Mesothelial cell of epicardium (in vitro differentiated cells): Measurements from ENCODE around the gene NFIX. TPM values are rescaled to one million over a fixed set of nuclear protein-coding genes. Genes with fewer than 3 reads are reported as not detected.

Experiments used
- DNase-seq, 2 experiments: peaks; one replicate each; pipeline ENCODE4 v3.0.0; 2021; ENCODE audit warnings: low spot score in 2 of 2; ENCODE audit not compliant: unreplicated experiment in 2 of 2
- H3K27ac Mint-ChIP-seq: 2 replicates; pipeline ENCODE4 v1.8.0; 2021; ENCODE audit warnings: mixed read lengths
- H3K27me3 Mint-ChIP-seq: 2 replicates; pipeline ENCODE4 v1.8.0; 2021; ENCODE audit warnings: low read depth, mixed read lengths
- H3K36me3 Mint-ChIP-seq: 2 replicates; pipeline ENCODE4 v1.8.0; 2021; ENCODE audit warnings: mixed read lengths
- H3K4me1 Mint-ChIP-seq: 2 replicates; pipeline ENCODE4 v1.8.0; 2021; ENCODE audit warnings: mixed read lengths
- H3K4me3 Mint-ChIP-seq: 2 replicates; pipeline ENCODE4 v1.8.0; 2021; ENCODE audit warnings: mild to moderate bottlenecking, moderate library complexity, mixed read lengths
- H3K9me3 Mint-ChIP-seq: 2 replicates; pipeline ENCODE4 v1.8.0; 2021; ENCODE audit warnings: mixed read lengths
- CTCF ChIP-seq: fragments of 200-600 bp; sonication (generic); IDR thresholded peaks from one replicate; pipeline ENCODE4 v1.5.0; 2021; ENCODE audit warnings: antibody characterized with exemption; ENCODE audit not compliant: unreplicated experiment
- total RNA-seq: library from RNA; stranded (reverse); gene quantifications from 3 replicates; pipeline ENCODE4 v1.2.1, GENCODE V29; 2021

The NFIX gene
- total RNA-seq, 1 donor from 2014 or later = 52.4 TPM

GRCh38 chr19:13127051-13127450 lies 131.8 kb downstream of the NFIX start:
- Mint-ChIP-seq H3K4me1 (peaks cover 1% of the 10 kb centered on the region), H3K27me3 (no peaks in the 10 kb centered on the region), H3K9me3 (no peaks in the 10 kb centered on the region), H3K27ac (no peak overlapping the region), H3K4me3 (no peak overlapping the region), H3K36me3 (peaks cover 4% of the 10 kb centered on the region)
- DNase-seq = no peak
- TF ChIP-seq CTCF = no peak

- TF ChIP-seq CTCF = no peak
- no peaks in the 10 kb centered on the region for H3K27me3 Mint-ChIP-seq
- H3K36me3 Mint-ChIP-seq = no peaks in the 10 kb centered on the region
- no peak overlapping the region for H3K27ac Mint-ChIP-seq
- H3K4me1 Mint-ChIP-seq = no peaks in the 10 kb centered on the region
- H3K9me3 Mint-ChIP-seq = no peaks in the 10 kb centered on the region
- no peak overlapping the region for H3K4me3 Mint-ChIP-seq
- no peak for DNase-seq
Measured at GRCh38 chr19:13127811-13128575, 132.7 kb downstream of the NFIX start.

- H3K36me3 Mint-ChIP-seq = no peaks in the 10 kb centered on the region
- no peaks in the 10 kb centered on the region for H3K9me3 Mint-ChIP-seq
- no peak overlapping the region for H3K27ac Mint-ChIP-seq
- no peak overlapping the region for H3K4me3 Mint-ChIP-seq
- H3K4me1 Mint-ChIP-seq = no peaks in the 10 kb centered on the region
- H3K27me3 Mint-ChIP-seq = no peaks in the 10 kb centered on the region
- no peak for TF ChIP-seq CTCF
- DNase-seq = no peak
Measured at GRCh38 chr19:13128583-13128982, 133.3 kb downstream of the NFIX start.

GRCh38 chr19:13129384-13129783 lies 134.1 kb downstream of the NFIX start:
- DNase-seq = no peak
- Mint-ChIP-seq H3K4me3 (no peak overlapping the region), H3K36me3 (no peaks in the 10 kb centered on the region), H3K4me1 (no peaks in the 10 kb centered on the region), H3K9me3 (no peaks in the 10 kb centered on the region), H3K27me3 (no peaks in the 10 kb centered on the region), H3K27ac (no peak overlapping the region)
- no peak for TF ChIP-seq CTCF

- no peak overlapping the region for H3K4me3 Mint-ChIP-seq
- H3K36me3 Mint-ChIP-seq = no peaks in the 10 kb centered on the region
- H3K4me1 Mint-ChIP-seq = no peaks in the 10 kb centered on the region
- no peaks in the 10 kb centered on the region for H3K9me3 Mint-ChIP-seq
- no peak overlapping the region for H3K27ac Mint-ChIP-seq
- no peaks in the 10 kb centered on the region for H3K27me3 Mint-ChIP-seq
- no peak for DNase-seq
- no peak for TF ChIP-seq CTCF
Measured at GRCh38 chr19:13130886-13131490, 135.7 kb downstream of the NFIX start.
